Measurements from ENCODE around the gene ZKSCAN4.

ZKSCAN4 gene

DNA sequence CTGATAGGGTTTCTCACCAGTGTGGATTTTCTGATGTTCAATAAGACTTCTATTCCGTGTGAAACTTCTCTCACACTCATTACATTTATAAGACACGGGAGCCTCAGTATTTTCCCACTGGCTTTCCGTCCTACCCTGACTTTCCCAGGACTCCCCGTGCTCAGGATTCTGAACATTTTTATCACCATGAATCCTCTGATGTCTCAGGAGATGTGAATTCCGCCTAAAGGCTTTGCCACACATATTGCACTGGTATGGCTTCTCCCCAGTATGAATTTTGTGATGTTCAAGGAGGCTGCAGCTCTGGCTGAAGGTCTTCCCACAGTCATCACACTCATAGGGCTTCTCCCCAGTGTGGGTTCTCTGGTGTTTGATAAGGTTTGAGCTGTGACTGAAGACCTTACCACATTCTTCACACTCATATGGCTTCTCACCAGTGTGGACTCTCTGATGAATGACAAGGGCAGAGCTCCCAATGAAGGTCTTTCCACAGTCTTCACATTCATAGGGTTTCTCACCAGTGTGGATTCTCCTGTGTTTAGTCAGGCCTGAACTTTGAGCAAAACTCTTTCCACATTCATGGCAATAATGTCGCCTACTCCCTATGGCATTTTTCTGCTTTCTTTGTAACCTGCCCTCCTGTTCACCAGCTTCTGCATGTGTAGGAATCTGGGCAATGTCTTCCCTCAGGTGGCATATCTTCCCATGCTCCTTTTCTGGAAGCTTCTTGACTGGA lies 6.7 kb downstream of the ZKSCAN4 start:
- DNase-seq = no peak

DNA sequence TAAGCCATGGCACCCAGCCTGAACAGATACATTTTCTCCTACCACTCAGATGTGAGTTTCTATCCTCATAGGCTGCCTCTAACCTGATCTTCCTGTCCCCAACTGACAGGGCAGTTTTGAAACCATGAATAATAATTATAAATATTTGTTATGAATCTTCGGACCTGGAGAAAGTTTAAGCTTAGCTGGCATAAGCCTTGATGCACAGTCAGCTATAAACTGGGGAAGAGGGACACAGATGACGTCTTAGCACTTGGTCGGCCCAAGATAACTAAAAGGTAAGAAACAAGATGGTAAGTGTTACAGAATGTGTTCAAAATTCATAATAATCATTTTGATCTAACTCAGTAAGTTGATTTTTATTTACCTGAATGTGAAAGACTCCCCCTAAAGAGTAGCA lies 8.1 kb downstream of the ZKSCAN4 start:
- no peak for DNase-seq

DNA sequence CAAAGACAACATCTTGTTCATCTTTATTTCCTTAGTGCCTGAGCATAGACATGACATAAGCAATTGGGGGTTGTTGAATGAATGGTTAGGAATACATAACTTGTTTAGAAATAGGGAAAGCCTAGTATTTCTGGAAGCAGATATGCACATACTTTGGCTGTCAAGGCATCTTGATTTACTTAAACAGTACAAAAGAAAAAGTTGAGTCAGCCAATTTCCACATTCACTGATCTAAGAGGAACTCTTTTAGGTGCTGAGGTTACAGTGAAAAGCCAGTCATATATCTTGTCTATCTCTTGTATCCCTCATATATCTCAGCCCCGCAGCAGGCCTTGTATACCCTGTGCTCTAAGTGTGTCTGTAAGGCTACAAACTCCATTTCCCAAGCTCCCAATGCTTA lies 11.6 kb downstream of the ZKSCAN4 start:
- no peak for DNase-seq

DNA sequence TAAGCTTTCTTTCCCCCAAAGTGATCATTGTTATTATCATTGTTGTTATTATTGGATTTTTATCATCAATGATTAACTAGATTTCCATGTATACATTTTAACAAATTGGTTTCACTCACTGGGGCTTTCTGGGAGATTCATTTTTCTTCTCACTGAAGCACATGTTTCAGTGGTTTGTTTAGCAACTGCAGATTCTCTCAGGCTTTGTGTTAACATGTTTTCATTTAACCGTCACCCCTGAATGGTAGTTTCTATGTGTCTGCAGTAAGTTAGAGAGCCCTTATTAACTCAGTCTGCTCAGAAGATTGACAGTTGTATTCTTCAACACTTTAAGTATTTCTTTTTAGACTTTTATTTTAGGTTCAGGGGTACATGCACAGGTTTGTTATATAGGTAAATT lies 12.4 kb downstream of the ZKSCAN4 start:
- DNase-seq = no peak

DNA sequence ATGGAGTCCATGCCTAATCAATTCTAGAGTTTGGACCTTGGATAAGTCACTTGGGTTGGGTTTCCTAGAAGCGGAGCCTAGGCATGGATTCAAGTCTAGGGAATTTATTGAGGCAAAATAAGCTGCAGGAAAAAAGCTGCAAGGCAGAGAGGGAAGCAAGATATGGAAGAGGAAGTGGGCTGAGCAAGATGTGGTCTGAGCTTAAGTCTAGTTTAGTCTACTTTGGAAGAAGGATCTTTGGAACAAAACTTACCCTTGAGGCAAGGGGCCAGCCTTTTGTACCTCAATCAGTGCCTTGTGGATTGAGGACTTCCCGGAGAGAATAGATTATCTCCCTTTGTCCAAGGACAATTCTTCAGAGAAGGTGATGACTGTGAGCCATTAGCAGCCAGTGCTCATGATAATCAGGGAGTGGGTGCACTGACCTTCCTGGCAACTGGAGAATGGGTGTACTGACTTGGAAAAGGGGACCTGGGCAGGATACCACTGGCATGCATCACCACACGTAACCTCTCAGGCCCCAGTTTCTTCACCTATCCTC lies 16.1 kb downstream of the ZKSCAN4 start:
- DNase-seq = no peak

DNA sequence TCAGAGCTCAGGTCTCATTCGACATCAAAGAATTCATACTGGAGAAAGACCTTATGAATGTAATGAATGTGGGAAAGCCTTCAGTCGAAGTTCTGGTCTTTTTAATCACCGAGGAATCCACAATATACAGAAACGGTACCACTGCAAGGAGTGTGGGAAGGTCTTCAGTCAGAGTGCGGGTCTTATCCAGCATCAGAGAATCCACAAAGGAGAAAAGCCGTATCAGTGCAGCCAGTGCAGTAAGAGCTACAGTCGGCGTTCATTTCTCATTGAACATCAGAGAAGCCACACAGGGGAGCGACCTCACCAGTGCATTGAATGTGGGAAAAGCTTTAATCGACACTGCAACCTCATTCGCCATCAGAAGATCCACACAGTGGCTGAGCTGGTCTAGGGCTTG lies 19.3 kb downstream of the ZKSCAN4 start:
- no peak for DNase-seq

DNA sequence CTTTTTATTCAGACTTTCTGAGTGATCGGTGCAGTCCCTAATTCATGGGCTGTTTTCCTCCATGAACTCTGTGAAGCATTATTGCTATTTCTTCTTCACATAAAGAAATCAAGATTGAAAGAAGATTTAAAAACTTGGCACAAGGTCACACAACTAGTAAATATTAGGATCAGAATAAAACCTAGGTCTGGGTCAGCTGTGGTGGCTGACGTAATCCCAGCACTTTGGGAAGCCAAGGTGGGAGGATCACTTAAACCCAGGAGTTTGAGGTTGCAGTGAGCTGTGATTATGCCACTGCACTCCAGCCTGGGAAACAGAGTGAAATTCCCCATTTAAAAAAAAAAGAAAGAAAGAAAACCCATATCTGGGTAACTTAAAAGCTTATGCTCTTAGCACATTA lies 25.6 kb downstream of the ZKSCAN4 start:
- DNase-seq = no peak

DNA sequence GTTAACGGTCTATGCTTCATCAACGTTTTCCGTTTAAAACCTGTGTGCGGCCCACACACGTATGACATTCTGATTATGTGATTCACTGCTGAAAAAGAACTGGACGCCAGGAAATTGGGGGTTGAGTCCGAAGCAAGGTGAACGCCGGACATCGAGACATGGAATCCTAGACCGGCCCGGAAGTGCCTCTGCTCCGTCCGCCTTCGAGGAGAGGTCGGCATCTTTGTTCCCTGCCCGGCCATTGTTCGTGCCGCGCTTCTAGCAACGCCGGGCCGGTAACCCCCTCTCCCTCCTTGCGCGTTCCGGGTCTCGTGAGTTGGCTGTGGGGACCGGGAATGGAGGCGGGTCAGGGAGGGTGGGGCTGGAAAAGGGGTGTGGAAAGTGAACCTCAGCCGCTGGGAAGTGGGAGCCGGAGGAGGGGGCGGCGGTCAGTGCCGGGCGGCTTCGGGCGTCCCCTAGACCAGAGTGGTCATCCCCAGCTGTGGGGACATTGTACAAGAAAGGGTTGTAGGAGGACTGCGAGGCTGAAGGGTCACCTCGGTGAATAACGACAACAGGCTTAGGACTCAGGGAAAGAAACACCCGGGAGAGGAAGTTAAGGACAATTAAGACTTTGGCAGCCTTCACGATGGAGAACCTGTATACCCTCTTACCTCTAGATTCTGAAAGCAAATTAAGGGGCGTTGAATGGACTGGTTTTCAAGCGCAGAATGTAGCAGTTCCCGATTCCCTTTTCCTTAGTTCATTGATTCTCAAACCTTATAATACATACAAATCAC lies 26.8 kb downstream of the ZKSCAN4 start, which contains the start of gene ZSCAN9:
Gene ZSCAN9 (plus strand): TSS at position 220 of the 779 bp plus-strand sequence. CDS start 1,810 bp downstream, outside the sequence.
- peak; percentile 31 for DNase-seq

DNA sequence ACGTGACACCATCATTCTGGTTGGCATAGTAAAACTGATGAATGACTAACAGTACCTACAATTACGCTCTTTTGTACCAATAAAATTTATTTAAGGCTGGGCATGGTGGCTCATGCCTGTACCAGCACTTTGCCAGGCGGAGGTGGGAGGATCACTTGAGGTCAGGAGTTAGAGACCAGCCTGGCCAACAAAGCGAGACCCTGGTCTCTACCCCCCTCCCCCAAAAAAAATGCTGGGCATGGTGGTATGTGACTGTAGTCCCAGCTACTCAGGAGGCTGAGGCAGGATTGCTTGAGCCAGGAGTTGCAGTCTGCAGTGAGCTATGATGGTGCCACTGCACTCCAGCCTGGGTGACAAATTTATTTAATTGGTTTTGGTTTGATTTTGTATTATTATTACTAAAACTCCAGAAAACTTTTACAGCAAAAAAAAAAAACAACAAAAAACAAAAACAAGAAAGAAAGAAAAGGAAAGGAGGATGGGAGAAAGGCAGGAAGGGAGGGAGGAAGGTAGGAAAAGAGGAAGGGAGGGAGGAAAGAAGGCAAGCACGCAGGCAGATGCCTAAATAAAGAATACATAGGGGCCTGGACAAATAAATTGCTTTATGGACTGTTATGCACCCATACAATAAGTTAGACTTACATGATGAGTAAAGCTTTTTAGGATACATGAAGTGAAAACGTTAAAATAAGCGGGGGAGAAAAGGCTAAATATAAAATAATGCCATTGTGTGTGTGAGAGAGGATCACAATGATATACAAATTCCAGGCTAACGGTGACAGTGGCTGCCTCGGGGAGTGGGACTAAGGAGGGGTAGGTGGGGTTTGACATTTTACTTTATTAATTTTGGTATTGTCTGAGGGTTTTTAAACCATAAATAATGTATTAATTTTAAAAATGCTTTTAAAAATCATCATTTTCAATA lies 27.7 kb downstream of the ZKSCAN4 start:
- DNase-seq = no peak

DNA sequence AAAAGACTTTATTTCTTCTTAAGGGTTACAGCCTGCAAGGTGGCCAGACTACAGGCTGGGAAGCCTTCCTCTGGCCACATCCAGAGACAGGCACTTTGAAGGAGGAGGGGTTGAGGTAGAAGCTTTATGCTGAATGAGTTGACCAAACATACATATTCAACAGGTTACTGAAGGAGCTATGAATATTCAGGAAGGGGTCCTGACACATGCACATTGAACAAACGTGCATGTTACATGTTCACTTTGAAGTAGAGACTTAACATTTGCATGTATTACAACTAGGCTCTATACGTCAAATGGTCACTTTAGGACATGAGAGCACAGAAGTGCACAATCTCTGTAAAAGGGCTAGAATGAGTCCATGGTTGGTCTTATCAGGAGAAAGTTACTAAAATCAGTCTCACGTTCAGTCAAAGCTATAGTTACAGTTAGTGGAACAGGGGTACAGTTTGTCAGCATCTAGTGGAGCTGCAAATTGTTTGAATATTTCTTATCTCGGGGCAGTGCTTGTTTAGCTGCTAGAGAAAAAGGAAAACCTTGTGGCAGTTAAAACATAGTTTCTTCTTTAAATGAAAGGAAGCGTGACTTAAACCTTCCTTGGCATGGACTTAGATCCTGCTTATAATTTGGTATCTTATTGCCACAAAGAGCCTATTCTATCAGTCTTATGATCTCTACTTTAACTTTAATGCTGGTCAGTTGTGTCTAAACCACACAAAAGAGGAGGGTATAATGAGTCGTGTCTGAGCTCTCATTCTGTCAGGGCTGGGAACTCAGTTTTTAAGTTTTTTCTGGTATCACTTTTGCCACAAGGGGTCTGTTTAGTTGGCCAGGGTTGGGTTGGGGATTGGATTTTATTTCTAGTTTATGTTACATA lies 31.6 kb downstream of the ZKSCAN4 start:
- DNase-seq = no peak

DNA sequence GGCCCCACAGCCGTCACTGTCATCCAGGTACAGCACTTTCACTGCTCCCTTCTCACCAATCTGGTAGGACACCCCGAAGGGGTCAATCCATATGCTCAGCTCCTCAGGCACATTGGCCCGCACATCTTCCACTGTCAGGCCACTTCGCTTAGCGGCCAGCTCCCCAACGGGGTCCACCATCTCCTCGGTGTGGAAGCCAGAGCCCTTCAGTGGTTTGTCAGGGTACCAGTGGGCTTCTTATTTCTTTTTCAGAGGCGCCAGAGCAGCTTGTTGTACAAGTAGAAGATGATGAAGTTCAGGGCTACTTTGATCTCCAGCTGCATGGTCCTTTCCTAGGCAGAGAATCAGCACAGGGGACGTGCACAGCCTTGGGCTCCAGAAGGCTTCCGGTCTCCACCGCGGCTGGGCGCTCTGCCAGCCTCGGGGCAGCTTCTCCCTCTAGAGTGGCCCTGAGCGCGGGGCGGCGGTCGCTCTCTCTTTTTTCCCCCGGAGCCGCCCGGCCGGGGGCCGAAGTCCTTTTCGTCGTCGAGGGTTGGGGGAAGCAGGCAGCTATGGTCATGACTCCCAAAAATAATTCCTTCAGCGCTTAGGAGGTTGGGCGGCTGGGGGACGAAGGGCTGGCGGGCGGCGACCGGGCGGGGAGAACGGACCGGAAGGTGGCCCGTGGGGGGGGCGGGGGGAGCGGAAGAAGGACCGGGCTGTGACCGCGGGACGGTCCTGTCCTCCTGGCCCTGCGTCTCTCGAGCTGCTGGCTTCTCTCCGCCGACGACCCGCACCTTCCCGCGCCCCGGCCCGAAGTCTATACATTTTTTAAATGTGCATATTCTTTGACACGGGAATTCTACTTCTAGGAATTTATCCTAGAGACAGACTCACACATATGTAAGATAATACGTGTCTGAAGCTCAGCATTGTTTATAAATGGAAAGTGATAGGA lies 33.5 kb downstream of the ZKSCAN4 start:
- DNase-seq = no peak

DNA sequence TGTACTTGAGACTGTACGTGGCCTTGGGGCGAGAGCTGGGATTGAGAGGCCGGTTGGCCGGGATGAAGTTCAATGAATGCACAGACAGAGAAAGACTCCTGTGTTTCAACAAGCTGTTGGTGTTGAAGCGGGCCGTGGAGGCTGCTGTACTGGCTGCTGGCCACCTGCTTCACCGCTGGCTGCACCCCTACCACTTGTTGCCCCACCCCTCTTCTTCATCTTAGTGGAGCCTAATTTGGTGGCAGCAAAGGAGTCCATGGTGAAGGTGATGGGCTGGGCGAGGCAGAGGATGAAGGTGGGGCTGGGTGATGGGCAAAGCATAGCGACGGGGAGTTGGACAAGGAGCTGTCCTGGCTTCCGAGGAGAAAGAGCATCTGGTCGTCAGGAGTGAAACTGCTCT lies 34.2 kb downstream of the ZKSCAN4 start:
- no peak for DNase-seq

DNA sequence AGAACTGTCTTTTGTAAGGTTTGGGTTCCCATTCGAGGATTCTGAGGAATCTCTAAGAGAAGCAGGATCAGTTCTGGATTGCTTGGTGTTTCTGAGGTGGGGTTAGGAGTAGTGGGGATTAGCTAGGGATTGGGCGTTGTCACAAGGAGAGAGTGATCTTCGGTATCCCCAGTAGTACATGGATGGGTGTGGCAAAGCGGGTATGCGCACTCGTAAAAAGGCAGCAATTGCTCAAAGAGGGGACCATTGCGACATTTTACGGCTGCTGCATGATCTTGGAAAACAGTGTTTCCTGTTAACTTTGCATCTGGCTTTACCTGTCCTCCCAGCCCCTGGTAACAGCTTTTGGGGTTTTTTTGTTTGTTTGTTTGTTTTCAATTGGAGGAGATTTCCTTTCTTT lies 36.6 kb downstream of the ZKSCAN4 start:
- no peak for DNase-seq

DNA sequence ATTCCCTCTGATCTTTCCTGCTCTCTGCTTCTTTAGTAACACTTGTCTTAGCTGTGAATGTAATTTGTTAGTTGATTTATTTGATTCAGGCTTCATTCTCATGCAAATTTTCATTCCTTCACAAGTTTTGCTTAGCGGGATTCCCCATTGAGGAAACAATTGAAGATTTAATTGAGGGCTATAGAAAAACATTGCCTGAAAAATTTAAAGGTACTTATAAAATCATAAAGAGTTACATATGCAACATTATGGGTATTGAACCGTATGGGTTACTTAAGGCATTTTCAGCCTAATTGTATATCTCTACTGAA lies 38.9 kb downstream of the ZKSCAN4 start:
- DNase-seq = no peak

DNA sequence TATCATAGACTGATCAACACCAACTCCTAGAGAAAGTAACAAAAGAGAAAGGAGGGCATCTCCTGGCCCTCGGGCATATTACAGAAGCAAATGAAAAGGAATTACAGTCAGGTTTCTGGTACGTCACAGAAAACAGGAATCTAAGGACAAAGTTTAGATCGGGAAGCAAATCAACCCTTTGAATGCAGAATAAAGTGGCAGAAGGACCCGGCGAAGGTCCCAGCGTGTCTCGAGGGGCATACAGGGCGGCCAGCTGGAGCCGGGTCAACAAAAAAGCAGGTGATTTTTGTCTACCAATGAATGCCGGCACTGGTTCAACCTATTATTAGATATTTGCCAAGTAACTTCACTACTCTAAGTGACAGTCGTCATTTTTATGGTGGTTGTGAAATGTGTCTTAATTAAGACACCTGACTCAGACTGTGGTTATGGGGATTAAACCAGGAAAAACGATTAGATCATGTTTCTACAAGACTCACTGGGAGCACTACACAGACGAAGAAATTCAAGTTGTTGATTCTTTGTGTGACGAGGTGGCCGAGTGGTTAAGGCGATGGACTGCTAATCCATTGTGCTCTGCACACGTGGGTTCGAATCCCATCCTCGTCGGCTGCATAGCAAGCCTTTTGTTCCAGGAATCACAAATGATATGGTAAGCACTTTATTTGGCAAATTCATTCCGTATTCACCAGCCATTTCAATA lies 39.4 kb downstream of the ZKSCAN4 start:
- DNase-seq = peak; percentile 38

DNA sequence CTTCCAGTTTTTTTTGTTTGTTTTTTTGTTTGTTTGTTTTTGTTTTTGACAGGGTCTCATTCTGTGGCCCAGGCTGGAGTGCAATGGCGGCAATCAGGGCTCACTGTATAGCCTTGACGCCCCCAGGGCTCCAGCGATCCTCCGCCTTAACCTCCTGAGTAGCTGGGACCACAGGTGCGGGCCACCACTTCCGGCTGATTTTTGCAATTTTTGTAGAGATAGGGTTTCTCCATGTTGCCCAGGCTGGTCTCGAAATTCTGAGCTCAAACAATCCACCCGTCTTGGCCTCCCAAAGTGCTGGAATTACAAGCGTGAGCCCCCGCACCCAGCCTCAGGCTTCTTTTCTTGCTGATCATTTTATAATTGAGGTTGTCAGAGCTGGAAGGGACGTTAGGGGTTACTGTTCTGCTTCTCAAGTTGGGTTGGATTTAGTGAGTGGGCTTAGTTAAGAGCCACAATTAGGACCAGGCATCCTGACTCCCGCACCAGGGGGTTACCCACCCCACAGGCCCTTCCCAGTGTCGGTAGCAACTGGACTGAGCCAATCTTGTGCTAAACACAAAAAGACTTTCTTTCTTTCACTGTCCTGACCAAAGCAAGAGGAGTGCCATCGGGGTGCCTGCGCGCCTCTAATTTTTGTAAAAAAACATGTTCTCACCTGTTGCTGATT lies 40.1 kb downstream of the ZKSCAN4 start:
- no peak for DNase-seq

DNA sequence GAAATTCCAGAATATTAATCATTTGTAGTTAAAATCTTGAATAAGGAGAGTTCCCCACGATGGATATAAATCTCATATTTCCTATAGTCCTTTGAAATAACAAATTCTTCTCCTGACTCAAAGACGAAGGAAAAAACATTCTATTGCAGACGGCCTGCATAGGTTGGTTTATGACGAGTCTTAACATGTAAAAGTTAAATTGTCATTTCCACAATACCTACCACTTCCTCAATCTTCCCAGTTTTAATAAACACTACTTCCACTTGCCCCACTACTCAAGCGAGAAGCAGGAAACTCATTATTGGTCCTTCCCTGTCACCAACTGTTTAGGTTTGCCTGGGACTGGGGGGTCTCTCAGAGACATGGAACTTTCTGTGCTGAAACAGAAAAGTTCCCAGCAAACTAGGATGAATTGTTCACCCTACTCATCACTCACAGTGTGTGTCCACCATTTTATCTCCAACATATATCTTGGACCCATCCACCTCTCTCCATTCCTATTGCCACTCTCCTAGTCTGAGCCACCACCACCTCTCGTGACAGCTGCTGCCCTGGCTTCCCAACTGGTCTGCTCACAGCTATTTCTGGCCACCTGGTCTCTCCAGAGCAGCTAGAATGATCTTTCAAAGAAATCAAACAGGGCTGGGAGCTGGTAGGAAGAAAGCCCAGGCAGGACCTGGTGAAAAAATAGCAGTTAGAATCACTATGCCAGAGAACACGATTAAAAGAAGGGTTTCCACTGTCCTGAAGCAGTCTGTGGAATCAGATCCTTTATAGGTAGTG lies 42.1 kb downstream of the ZKSCAN4 start:
- no peak for DNase-seq

DNA sequence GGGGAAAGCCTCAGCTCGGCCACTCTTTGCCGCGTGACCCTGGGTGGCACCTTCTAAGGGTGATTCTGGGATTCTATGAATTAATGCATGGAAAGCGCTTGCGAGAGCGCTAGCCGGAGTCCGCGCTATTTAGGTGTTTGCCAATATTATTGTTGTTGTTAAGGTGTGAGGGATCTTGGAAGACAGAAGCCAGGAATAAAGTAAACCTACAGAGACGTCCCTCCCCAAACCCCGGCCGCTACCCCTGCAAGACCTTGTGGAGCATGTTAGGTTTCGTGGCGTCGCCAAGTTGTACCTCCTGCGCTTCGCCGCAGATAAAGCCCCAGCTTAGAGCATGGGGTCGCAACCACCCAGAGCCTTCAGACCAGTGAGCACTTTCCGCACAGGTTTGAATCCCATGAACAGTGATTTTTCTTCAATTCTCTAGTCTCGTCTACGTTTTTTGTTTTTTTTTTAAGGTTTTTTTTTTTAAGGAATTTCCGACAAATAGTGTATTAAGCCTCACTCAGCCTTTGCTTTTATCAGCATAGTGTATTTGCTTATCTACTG lies 43.9 kb downstream of the ZKSCAN4 start:
- DNase-seq = no peak
